NCI-H1694 treated with DMSO at 0.1 percent for 48 hours (cell line): ENCODE measurements around the gene TEKTIP1.

ENCODE experiments used
- DNase-seq: peaks from one replicate; lab custom pipeline; 2025; lab: John Stamatoyannopoulos, UW

The TEKTIP1 gene

GRCh38 chr19:3538965-3539755, at the start of gene TEKTIP1:
TEKTIP1 (plus strand) TSS chr19:3539174; CDS start chr19:3539178, 4 bp downstream.
- no peak for DNase-seq

GRCh38 chr19:3491396-3492119, 47.4 kb upstream of the TEKTIP1 start:
- DNase-seq: no peak

DNA sequence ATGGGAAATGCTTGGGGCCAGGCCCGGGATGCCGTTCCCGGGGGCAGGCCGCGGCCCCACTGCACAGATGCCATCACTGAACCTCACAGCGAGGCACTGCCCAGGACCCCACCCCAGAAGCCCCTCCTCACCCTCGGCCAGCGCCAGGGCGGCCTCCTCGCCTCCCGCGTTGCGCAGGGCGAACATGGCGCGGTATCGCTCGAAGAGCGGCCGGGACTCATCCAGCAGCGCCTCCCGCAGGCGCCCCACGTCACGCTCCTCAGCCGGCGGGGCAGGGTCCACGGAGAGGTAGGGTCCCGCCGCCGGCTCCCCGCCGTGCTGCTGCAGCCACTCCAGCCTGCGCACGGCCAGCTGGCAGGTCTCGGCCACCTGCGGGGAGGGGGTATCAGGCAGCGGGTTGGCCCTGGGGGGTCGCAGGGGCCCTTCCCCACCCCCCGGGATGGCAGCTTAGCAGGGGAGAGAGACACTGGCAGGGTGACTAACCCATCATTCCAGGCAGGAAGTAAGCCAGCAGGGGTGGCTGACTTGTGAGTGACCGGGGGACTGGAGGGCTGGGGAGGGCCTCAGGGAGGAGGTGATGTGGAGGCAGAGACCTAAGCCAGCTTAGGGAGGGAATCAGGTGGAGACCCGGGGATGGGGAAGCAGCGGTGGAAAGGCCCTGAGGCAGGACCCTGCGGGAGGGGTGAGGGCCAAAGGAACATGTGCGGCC, 46.7 kb upstream of the TEKTIP1 start:
- DNase-seq: no peak

DNA sequence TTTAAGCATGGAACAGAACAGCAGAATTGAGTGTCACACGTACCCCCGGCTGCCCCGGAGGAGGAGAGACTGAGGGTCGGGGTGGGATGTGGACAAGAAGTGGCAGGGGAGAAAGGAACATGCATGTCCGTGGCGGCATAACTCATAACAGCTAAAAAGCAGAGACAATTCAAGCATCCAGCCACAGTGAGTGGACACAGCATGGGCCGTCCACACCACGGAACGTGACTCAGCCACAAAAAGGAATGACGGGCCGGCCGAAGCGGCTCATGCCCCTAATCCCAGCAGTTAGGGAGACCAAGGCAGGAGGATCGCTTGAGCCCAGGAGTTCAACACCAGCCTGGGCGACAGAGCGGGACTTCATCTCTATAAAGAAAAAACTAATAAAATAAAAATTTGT, 46.1 kb upstream of the TEKTIP1 start:
- no peak for DNase-seq

DNA sequence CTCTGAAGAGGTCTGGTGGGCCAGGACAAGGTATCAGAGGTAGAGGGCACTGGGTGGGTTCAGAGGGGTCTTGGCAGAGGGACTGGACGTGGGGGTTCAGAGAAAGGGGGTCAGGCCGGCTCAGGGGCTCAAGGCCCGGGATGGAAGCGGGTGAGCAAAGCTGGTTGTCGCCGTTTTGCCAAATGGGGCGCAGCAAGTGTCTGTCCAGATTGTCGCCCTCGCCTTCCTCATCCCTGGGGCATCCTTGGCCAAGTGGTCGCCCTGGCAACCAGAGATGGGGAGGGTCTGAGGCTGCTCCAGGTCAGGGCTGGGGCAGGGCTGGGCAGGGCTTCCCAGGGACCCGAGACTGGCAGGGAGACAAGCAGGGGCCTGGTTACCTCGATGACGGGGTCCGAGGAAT, 45.3 kb upstream of the TEKTIP1 start:
- no peak for DNase-seq

DNA sequence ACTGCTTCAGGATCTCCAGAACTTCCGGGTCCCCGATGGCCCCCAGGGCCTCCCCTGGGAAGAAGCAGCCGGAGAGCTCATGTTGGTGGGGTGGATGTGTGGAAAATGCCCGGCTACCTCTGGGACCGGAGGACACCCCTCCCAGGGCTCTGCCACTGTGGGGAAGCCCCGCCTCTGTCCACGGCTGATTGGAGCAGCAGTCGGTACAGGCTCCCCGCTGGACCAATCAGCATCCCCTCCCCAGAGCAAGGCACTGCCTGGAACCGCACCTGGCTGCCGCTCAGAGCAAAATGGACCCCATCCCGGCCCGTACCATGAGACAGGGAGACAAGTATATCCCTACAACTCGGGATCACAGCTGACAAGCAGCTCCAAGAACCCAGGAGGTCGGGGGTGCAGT, 44.9 kb upstream of the TEKTIP1 start:
- DNase-seq: no peak

DNA sequence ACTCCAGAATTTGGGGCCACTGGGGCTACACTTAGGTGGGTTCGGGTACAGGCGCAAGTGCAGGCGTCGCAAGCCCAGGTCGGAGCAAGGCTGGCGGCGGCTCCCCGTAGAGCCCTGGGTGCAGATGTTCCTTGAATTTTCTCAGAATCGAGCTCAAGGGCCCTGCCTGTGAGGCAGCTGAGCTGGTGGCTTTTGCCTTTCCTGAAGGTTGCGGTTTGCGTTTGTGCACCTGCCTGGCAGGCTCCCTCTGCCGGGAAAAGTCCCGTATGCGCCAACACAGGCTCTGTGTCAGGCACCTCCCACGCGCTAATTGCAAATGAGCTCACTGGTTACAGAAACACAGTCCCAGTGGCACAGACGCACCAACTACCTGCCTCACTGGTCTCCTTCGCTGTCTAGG, 44.4 kb upstream of the TEKTIP1 start:
- DNase-seq: no peak

DNA sequence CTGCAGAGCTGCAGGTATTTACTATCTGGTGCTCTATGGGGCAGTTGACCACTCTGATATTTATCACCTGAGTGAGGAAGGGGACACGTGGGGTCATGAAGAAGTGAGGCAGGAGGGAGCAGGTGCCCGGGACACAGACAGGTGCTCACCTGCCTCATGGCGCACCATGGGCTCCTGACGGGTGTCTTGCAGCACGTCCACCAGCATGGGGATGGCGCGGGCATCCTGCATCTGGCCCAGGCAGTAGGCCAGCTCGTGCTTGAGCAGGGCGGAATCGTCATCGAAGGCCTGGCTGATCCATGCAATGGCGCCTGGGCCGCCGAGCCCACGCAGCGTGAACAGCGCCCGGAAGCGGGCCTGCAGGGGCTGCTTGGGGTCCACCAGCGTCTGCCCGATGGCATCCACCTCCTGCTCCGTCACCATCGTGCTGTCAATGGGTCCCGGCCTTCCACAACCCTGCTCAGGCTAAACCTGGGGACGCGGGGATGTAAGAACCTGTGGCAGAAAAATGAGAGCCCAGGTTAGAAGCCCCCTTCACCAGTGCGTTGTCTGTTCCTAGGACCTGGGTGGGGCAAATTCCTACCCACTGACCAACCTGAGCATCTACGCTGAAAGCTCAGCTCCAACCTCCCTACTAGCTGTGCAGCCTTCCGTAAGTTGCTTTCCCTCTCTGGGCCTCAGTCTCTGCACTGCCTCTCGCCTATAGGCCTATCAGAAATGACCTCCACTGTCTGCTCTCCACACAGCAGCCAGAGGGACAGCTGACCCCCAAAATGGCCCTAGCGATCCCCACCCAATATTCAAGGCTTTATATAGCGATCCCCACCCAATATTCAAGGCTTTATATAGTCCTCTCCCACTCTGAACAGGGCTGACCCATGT, 42.3 kb upstream of the TEKTIP1 start:
- no peak for DNase-seq

- no peak for DNase-seq
Measured at GRCh38 chr19:3497757-3498520, 41.0 kb upstream of the TEKTIP1 start.

GRCh38 chr19:3499738-3500428, 39.1 kb upstream of the TEKTIP1 start:
- no peak for DNase-seq

- DNase-seq: peak; percentile 93
Measured at GRCh38 chr19:3500429-3501101, 38.4 kb upstream of the TEKTIP1 start, which contains the start of gene DOHH. DOHH (minus strand) TSS chr19:3500674; CDS start chr19:3496814, 3,860 bp downstream.

DNA sequence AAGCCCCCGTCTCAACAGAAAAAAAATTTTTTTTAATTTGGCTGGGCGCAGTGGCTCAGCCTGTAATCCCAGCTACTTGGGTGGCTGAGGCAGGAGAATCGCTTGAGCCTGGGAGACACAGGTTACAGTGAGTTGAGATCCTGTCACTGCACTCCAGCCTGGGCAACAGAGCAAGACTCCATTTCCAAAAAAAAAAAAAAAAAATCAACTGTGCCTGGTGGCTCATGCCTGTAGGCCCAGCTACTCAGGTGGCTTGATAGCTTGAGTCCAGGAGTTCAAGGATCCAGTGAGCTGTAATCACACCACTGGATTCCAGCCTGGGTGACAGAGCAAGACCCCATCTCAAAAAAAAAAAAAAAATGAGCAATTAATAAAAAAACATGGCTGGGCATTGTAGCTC, 37.2 kb upstream of the TEKTIP1 start:
- no peak for DNase-seq

GRCh38 chr19:3503036-3503572, 35.9 kb upstream of the TEKTIP1 start:
- no peak for DNase-seq

- no peak for DNase-seq
Measured at GRCh38 chr19:3504735-3505134, 34.2 kb upstream of the TEKTIP1 start.

DNA sequence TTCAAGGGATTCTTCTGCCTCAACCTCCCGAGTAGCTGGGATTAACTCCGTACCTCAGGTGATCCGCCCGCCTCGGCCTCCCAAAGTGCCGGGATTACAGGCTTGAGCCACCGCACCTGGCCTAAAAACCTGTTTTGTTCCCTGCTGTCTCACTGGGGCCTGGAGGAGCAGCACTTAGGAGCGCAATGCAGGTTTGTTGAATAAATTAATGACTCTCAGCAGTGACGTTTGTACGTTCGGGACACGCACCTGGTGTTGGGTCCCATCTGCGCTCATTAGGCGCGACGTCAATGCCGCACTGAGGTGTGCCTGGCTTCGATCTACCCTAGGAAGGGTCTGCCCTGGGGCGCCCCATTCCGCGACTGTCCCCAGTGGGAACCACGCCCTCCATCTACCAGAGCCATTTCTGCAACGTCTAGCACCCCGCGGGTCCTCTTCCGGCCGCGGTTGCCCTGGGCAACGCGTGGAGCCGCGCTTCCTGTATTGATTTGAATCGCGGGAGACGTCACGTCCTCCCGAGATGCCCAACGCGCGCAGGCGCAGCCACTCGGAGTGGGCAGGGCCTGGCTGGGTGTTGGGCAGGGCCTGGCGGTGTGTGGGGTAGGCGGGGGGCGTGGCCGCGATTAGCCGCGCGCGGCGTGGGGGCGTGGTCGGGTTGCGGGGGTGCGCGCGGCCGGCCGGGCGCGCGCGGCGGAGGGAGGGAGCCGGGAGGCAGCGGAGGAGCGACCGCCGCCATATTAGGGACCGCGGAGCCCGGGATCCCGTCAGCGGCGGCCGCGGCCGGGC, 33.2 kb upstream of the TEKTIP1 start, which contains the start of gene FZR1:
TSS of gene FZR1 (plus strand) at position 714 of the 786 bp plus-strand sequence. CDS start 16,679 bp downstream, outside the sequence.
- DNase-seq: peak; percentile 87

GRCh38 chr19:3506384-3507340, 32.3 kb upstream of the TEKTIP1 start:
- DNase-seq: no peak
